Activated CD4-positive, alpha-beta memory T cell treated with anti-CD3 and anti-CD28 coated beads, Interleukin-2, amount 10 ng/mL, durations not matched to agents 7 days and 5 days (primary cell): ENCODE data around the gene CALN1. TPM values are rescaled to one million over a fixed set of nuclear protein-coding genes. Genes with fewer than 3 reads are reported as not detected.

Experiments
- CTCF ChIA-PET: fragments of 350-600 bp; sonication (Branson Sonifier 250); formaldehyde crosslinking; loops from one replicate; lab custom pipeline; 2021; ENCODE audit warnings: antibody characterized with exemption, inconsistent platforms; lab: Charles Lee
- POLR2A ChIA-PET: fragments of 350-600 bp; sonication (Branson Sonifier 250); formaldehyde crosslinking; loops from one replicate; lab custom pipeline; 2021; ENCODE audit warnings: antibody characterized with exemption; lab: Charles Lee
- DNase-seq: peaks from one replicate; pipeline ENCODE4 v3.0.0-alpha.2; 2020
- H3K27ac Mint-ChIP-seq: one replicate; pipeline ENCODE4 v1.8.0; 2021; ENCODE audit warnings: mild to moderate bottlenecking, mixed read lengths
- H3K27me3 Mint-ChIP-seq: one replicate; pipeline ENCODE4 v1.8.0; 2021; ENCODE audit warnings: mixed read lengths
- H3K36me3 Mint-ChIP-seq: one replicate; pipeline ENCODE4 v1.8.0; 2021; ENCODE audit warnings: low read depth, mixed read lengths
- H3K4me1 Mint-ChIP-seq: one replicate; pipeline ENCODE4 v1.8.0; 2021; ENCODE audit warnings: mixed read lengths
- H3K4me3 Mint-ChIP-seq: one replicate; pipeline ENCODE4 v1.8.0; 2021; ENCODE audit warnings: mild to moderate bottlenecking, mixed read lengths
- H3K9me3 Mint-ChIP-seq: one replicate; pipeline ENCODE4 v1.8.0; 2021; ENCODE audit warnings: mixed read lengths
- total RNA-seq, 2 experiments: library from RNA; stranded (reverse); gene quantifications; one replicate each; pipeline ENCODE4 v1.2.3, GENCODE V29; 2021

CALN1 gene
- total RNA-seq, 2 experiments from 2014 or later, result not detected

GRCh38 chr7:72016574-72016973 is 395.6 kb downstream of the CALN1 start:
- no peaks in the 10 kb centered on the region for H3K4me1 Mint-ChIP-seq
- no peak for DNase-seq
- H3K27me3 Mint-ChIP-seq, result no peaks in the 10 kb centered on the region
- H3K4me3 Mint-ChIP-seq, result no peak overlapping the region
- H3K27ac Mint-ChIP-seq, result no peak overlapping the region
- peaks cover 14% of the 10 kb centered on the region for H3K9me3 Mint-ChIP-seq
- ChIA-PET POLR2A (no interaction called here), CTCF (no interaction called here)
- no peaks in the 10 kb centered on the region for H3K36me3 Mint-ChIP-seq

GRCh38 chr7:72015136-72015535 is 397.0 kb downstream of the CALN1 start:
- DNase-seq, result no peak
- Mint-ChIP-seq H3K4me3 (no peak overlapping the region), H3K27ac (no peak overlapping the region), H3K4me1 (no peaks in the 10 kb centered on the region), H3K36me3 (no peaks in the 10 kb centered on the region), H3K27me3 (no peaks in the 10 kb centered on the region), H3K9me3 (peaks cover 10% of the 10 kb centered on the region)
- POLR2A ChIA-PET, result no interaction called here
- CTCF ChIA-PET, result no interaction called here

- ChIA-PET POLR2A (no interaction called here), CTCF (no interaction called here)
- Mint-ChIP-seq H3K27ac (no peak overlapping the region), H3K4me3 (no peak overlapping the region), H3K27me3 (no peaks in the 10 kb centered on the region), H3K9me3 (peaks cover 3% of the 10 kb centered on the region), H3K36me3 (no peaks in the 10 kb centered on the region), H3K4me1 (no peaks in the 10 kb centered on the region)
- no peak for DNase-seq
Measured at GRCh38 chr7:72007018-72007417, 405.1 kb downstream of the CALN1 start.

DNA sequence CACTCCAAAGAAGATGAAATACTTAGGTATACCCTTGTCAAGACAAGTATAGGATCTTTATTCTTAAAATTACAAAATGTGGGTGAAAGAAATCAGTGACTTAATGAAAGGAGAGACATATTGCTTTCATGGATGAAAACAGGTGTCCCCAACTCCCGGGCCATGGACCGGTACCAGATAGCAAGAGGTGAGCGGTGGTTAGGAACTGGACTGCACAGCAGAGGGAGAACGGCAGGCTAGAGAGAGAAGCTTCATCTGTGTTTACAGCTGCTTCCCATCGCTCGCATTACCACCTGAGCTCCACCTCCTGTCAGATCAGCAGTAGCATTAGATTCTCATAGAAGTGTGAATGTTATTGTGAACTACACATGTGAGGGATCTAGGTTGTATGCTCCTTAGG is 408.9 kb downstream of the CALN1 start:
- ChIA-PET CTCF (no interaction called here), POLR2A (no interaction called here)
- H3K4me1 Mint-ChIP-seq, result no peaks in the 10 kb centered on the region
- no peaks in the 10 kb centered on the region for H3K36me3 Mint-ChIP-seq
- no peak overlapping the region for H3K27ac Mint-ChIP-seq
- H3K9me3 Mint-ChIP-seq, result peaks cover 6% of the 10 kb centered on the region
- DNase-seq, result no peak
- H3K27me3 Mint-ChIP-seq, result no peaks in the 10 kb centered on the region
- no peak overlapping the region for H3K4me3 Mint-ChIP-seq

DNA sequence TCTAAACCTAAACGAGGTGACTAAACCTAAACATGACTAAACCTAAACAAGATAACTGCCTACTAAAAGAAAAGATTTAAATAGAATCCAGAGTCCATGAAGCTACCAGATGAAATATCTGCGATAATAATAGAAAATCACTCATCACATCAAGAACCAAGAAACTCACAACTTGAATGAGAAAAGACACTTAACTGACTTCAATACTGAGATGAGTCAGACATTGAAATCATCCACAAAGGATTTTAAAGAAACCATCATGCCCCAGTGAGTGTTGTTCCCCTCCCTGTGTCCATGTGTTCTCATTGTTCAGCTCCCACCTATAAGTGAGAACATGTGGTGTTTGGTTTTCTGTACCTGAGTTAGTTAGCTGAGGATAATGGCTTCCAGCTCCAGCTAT is 416.0 kb downstream of the CALN1 start:
- Mint-ChIP-seq H3K4me3 (no peak overlapping the region), H3K27me3 (no peaks in the 10 kb centered on the region), H3K27ac (no peak overlapping the region), H3K9me3 (peaks cover 7% of the 10 kb centered on the region), H3K4me1 (no peaks in the 10 kb centered on the region), H3K36me3 (no peaks in the 10 kb centered on the region)
- DNase-seq, result no peak
- ChIA-PET CTCF (interaction anchor here (0.5 kb wide), 1 partner anchor 52 kb away, joined by 3 read pairs; no protein-coding TSS in a partner anchor), POLR2A (no interaction called here)

GRCh38 chr7:71995111-71995510 is 417.0 kb downstream of the CALN1 start:
- POLR2A ChIA-PET, result no interaction called here
- Mint-ChIP-seq H3K27me3 (no peaks in the 10 kb centered on the region), H3K4me3 (no peak overlapping the region), H3K27ac (no peak overlapping the region), H3K4me1 (no peaks in the 10 kb centered on the region), H3K9me3 (peaks cover 9% of the 10 kb centered on the region), H3K36me3 (no peaks in the 10 kb centered on the region)
- DNase-seq, result no peak
- CTCF ChIA-PET, result no interaction called here

DNA sequence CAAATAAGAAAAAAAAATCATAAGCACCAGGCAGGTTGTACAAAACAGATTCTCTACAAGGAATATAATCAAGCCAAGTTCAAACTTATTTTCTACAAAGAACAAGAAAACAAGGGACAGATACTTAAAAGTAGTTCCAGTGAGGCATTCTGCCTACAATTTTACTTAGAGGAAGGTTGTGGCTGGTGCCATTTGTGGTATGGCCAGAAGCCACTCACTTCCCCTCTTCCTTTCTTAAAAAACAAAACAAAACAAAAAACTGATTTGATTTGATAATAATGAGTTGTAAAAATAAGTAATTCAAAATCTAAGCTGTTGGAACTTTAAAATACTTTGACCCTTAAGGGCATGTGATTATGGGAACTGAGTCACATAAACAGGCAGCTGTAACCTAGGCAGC is 420.6 kb downstream of the CALN1 start:
- no peak for DNase-seq
- Mint-ChIP-seq H3K4me1 (no peaks in the 10 kb centered on the region), H3K4me3 (no peak overlapping the region), H3K36me3 (no peaks in the 10 kb centered on the region), H3K27me3 (no peaks in the 10 kb centered on the region), H3K27ac (no peak overlapping the region), H3K9me3 (peaks cover 16% of the 10 kb centered on the region)
- CTCF ChIA-PET, result no interaction called here
- POLR2A ChIA-PET, result no interaction called here

- peaks cover 19% of the 10 kb centered on the region for H3K9me3 Mint-ChIP-seq
- H3K27ac Mint-ChIP-seq, result no peak overlapping the region
- no peaks in the 10 kb centered on the region for H3K27me3 Mint-ChIP-seq
- CTCF ChIA-PET, result no interaction called here
- no peak overlapping the region for H3K4me3 Mint-ChIP-seq
- POLR2A ChIA-PET, result no interaction called here
- no peaks in the 10 kb centered on the region for H3K4me1 Mint-ChIP-seq
- no peaks in the 10 kb centered on the region for H3K36me3 Mint-ChIP-seq
- no peak for DNase-seq
Measured at GRCh38 chr7:71990138-71990462, 422.0 kb downstream of the CALN1 start.

DNA sequence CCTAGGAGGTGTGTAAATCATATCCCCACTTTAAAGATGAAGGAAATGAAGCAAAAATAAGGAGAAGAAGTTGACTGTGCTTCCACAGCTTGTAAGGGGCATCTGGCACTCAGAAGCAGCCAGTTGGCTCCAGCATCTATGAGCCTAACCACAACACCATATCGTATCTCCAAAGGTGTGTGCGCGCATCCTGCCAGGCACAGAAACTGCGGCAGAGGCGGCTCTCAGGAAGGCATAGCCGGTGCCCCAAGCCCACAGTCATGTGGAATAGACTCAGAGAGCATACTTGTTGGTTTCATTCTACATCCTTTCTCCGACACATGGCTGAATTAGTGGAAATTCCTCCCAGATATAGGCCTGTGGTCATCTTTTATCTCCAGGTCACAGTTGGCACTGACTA is 423.9 kb downstream of the CALN1 start:
- H3K9me3 Mint-ChIP-seq, result peaks cover 21% of the 10 kb centered on the region
- no peaks in the 10 kb centered on the region for H3K27me3 Mint-ChIP-seq
- POLR2A ChIA-PET, result no interaction called here
- CTCF ChIA-PET, result no interaction called here
- H3K36me3 Mint-ChIP-seq, result no peaks in the 10 kb centered on the region
- H3K4me3 Mint-ChIP-seq, result no peak overlapping the region
- no peak overlapping the region for H3K27ac Mint-ChIP-seq
- DNase-seq, result no peak
- H3K4me1 Mint-ChIP-seq, result no peaks in the 10 kb centered on the region

DNA sequence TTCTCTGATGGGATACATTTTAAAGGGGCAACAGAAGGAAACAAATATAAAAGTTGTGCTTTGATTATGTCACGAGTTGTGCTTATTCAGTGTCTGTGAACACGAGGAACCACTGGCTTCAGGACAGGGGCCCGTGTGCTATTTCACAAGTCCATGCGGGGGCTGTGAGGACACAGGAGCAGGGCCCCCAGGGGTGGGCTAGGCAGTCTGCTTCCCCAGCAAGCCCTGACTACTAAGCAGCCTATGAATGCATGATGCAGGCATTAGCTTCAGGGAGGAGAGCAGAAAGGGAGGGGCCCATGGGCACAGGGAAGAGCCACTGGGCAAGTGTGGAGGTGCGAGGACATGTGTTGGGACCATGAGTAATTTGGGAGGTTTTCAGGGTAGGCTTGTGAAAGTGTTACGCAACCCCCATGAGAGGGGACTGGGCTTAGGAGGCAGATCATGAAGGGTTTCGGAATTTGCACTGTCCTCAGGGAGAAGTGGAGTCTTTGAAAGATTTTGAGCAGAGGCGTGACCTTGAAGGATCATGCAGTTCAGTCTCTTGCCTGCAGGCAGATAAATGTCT is 424.9 kb downstream of the CALN1 start:
- POLR2A ChIA-PET, result no interaction called here
- H3K4me3 Mint-ChIP-seq, result no peak overlapping the region
- H3K27ac Mint-ChIP-seq, result no peak overlapping the region
- peaks cover 24% of the 10 kb centered on the region for H3K9me3 Mint-ChIP-seq
- no peaks in the 10 kb centered on the region for H3K36me3 Mint-ChIP-seq
- CTCF ChIA-PET, result no interaction called here
- no peak for DNase-seq
- H3K27me3 Mint-ChIP-seq, result no peaks in the 10 kb centered on the region
- no peaks in the 10 kb centered on the region for H3K4me1 Mint-ChIP-seq

DNA sequence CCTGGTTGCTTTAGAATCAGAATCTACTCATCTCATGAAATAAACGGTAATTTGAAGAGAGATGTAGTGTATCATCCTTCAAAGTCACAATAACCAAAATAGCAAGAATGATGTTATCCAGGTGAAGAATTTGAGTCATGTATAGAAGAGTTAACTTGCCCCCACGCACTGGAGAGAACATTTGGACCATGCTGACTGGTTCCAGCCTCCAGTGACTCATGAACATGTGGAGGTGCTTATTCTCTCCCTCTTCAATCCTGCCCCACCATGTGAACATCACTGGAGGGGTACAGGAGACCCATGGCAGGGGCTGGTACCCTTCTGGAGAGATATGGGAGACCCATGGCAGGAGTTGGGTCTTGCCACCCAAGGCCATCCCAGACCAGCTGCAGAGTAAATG is 427.8 kb downstream of the CALN1 start:
- Mint-ChIP-seq H3K27ac (no peak overlapping the region), H3K4me3 (no peak overlapping the region)
- DNase-seq, result no peak

GRCh38 chr7:71982851-71983250 is 429.3 kb downstream of the CALN1 start:
- no peaks in the 10 kb centered on the region for H3K36me3 Mint-ChIP-seq
- POLR2A ChIA-PET, result no interaction called here

More for the DNA sequence above, 427.8 kb downstream of the CALN1 start:
- Mint-ChIP-seq H3K4me1 (no peaks in the 10 kb centered on the region), H3K9me3 (peaks cover 25% of the 10 kb centered on the region), H3K27me3 (no peaks in the 10 kb centered on the region), H3K36me3 (no peaks in the 10 kb centered on the region)
- ChIA-PET POLR2A (no interaction called here), CTCF (no interaction called here)

GRCh38 chr7:71976645-71977044 is 435.5 kb downstream of the CALN1 start:
- H3K36me3 Mint-ChIP-seq, result no peaks in the 10 kb centered on the region
- peaks cover 16% of the 10 kb centered on the region for H3K9me3 Mint-ChIP-seq
- H3K27ac Mint-ChIP-seq, result no peak overlapping the region
- no peak overlapping the region for H3K4me3 Mint-ChIP-seq
- POLR2A ChIA-PET, result no interaction called here
- CTCF ChIA-PET, result no interaction called here
- no peaks in the 10 kb centered on the region for H3K4me1 Mint-ChIP-seq
- H3K27me3 Mint-ChIP-seq, result no peaks in the 10 kb centered on the region
- DNase-seq, result no peak

More at GRCh38 chr7:71982851-71983250, 429.3 kb downstream of the CALN1 start:
- no peaks in the 10 kb centered on the region for H3K27me3 Mint-ChIP-seq
- H3K4me1 Mint-ChIP-seq, result no peaks in the 10 kb centered on the region
- H3K27ac Mint-ChIP-seq, result no peak overlapping the region
- H3K9me3 Mint-ChIP-seq, result peaks cover 29% of the 10 kb centered on the region
- no peak for DNase-seq
- no peak overlapping the region for H3K4me3 Mint-ChIP-seq
- CTCF ChIA-PET, result no interaction called here

DNA sequence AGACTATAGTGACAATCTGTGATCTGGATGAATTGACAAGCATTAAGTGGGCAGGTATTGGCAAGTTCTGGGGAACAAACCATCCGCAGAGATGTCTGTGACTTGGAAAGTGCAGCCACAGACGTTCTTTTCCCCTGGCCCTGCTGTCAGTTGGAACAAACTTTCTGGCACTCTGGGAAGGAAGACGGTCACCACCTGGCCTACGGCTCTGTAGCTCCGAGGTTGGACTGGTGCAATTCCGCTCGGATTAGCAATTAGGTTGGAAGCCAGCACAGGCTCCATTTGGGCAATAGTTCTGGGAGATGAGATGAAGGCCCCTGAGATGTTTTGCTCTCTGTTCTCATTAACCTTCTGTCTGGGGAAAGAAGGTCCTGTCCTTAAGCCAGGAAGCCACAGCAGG is 437.5 kb downstream of the CALN1 start:
- H3K4me3 Mint-ChIP-seq, result no peak overlapping the region
- DNase-seq, result no peak
- ChIA-PET POLR2A (no interaction called here), CTCF (no interaction called here)
- H3K4me1 Mint-ChIP-seq, result no peaks in the 10 kb centered on the region
- H3K36me3 Mint-ChIP-seq, result no peaks in the 10 kb centered on the region
- H3K27ac Mint-ChIP-seq, result no peak overlapping the region
- peaks cover 12% of the 10 kb centered on the region for H3K9me3 Mint-ChIP-seq
- H3K27me3 Mint-ChIP-seq, result no peaks in the 10 kb centered on the region
